Limb (tissue), 2 donors: Measurements from ENCODE around the gene COQ8A.
A peak's percentile ranks its signal among the peaks of the same experiment; 100 is the strongest.
"Not testable (repeated sequence)": the region's sequence is repeated elsewhere in the genome, so short reads cannot be mapped to it uniquely, and the experiment has no call there.

Experiments
- DNase-seq, 2 donors: peaks; one replicate each; pipeline ENCODE4 v3.0.0-alpha.2; 2016; ENCODE audit errors: extremely low spot score in 2 of 2

Gene COQ8A

DNA sequence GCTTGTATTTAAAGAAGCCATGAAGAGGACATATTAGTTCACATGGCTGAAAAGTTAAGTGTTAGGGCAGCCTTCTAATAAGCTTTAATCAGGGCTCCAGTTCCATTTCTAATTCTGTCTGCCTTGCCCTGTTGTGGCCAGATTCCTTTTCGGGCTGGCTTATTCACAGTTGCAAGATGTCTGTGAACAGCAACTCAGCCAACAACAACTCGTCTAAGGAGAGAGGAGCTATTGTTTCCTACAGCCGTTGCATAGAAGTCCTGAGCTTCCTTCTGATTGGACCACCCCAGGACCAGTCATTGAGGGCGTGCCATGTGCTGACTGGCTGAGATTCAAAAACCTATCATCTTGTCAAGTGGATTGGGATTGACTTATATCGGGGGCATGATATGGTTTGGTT is 18.6 kb upstream of the COQ8A start:
- no peak for DNase-seq

DNA sequence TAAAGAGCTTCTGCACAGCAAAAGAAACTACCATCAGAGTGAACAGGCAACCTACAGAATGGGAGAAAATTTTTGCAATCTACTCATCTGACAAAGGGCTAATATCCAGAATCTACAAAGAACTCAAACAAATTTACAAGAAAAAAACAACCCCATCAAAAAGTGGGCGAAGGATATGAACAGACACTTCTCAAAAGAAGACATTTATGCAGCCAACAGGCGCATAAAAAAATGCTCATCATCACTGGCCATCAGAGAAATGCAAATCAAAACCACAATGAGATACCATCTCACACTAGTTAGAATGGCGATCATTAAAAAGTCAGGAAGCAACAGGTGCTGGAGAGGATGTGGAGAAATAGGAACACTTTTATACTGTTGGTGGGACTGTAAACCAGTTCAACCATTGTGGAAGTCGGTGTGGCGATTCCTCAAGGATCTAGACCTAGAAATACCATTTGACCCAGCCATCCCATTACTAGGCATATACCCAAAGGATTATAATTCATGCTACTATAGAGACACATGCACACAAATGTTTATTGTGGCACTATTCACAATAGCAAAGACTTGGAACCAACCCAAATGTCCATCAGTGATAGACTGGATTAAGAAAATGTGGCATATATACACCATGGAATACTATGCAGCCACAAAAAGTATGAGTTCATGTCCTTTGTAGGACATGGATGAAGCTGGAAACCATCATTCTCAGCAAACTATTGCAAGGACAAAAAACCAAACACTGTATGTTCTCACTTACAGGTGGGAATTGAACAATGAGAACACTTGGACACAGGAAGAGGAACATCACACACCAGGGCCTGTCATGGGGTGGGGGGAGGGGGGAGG is 10.6 kb upstream of the COQ8A start:
- DNase-seq, result not testable (repeated sequence)

- no peak for DNase-seq
These were observed 5.4 kb upstream of the COQ8A start for GRCh38 chr1:226934483-226935237.

DNA sequence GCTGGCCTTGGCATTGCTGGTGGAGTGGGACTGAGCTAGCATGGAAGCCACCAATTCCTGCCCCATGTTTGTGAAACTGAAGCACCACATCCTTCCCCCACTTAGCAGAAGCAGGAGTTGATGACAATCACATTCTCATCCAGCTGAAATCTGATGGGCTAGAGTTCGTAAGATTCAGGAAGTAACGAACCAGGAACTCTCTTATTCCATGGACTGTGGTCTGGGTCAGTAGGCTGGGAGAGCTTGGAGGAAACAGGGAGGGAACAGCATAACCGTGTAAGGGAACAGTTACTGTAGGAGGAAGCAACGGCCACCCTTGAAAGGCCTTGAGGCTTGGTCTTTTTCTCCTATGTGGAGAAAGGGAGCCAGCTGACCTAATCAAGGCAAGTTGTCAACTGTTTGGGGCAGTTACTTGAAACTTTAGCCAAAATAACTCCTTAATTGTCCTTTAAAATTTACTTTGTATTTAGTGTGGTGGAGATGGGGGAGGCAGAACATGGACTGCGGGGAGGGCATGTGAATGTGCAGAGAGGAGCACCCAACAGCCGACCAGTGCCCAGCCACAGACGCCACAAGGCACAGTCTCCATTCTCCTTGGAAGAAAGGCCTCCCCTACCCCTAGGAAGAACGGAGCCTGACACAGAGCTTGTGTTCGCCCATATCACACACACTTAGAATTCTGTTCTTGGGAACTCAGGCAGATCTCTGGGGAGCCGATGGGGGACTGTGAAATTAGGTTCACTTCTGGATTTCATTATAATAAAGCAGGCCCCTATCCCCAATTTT is 2.0 kb upstream of the COQ8A start:
- no peak for DNase-seq

DNA sequence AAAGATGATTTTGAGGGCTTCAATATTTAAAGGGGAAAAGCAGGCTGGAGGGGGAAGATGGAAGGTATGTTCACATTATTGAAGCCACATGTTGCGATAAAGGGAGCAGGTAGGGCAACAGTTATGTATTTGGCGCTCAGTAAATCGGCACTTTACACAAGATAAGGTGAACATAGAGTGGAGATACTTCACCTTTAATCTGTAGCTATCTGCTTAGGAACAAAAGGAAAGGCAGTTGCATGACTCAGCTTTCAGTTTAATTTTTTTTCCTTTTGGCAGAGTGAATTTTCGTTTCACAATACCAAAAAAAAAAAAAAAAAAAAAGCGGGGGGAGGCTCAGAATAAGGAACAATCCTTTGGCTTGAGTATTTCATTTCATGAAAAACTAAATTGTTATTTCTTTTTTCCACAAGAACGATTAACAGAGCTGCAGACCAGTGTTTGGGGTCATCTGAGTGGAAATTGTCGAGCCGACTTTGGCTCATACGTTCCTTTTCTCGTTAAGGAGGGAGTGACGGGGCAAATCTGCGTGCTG is 1.1 kb upstream of the COQ8A start:
- no peak for DNase-seq

DNA sequence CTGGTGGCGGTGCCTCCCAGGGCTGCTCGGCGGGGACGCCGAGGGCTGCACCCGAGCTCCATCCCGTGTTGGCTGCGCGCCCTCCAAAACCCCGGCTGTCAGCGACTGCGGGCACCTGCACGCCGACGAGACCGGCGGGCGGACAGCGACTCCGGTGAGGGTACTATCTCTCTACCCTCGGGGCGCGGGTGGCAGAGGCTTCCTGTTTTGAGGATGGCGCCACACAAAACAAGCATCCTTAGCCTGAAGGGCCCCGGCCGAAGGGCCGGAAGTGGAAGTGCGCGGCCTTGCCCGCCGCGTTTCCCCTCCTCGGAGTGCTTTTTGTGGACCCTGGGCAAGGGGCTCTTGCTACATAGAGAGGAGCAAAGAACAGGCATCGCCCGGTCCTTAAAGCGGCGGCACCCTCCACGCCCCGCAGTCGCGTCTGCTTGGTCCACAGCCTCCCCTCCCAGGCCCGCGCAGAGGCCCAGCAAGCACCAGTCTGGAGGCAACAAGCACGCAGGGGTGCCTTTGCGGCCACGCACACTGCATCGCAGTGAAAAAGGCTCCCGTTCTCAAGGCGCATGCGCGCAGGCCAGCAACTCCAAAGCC is 561 bp upstream of the COQ8A start:
- no peak for DNase-seq

GRCh38 chr1:226940806-226941067 is 643 bp downstream of the COQ8A start:
- DNase-seq, result no peak

DNA sequence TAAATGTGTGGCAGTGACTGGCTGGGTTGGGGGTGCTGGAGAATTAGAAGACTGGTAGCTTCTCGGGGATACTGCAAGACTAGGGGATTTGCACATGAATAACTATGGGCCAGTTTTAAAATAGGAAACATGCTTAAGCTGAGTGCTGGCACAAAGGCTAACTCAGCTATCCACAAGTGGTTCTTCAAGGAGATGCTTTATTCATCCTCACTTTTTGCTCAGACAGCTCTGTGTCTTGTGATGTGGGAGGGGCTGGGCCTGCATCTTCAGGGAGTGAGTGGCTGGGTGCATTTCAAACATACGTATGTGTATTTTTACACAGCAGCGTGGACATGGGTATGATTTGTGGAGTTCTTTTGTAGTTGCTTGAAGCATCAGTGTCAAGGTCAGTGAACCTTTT is 2.3 kb downstream of the COQ8A start:
- no peak for DNase-seq

- DNase-seq, result no peak
These were observed 3.1 kb downstream of the COQ8A start for GRCh38 chr1:226943156-226943555.

DNA sequence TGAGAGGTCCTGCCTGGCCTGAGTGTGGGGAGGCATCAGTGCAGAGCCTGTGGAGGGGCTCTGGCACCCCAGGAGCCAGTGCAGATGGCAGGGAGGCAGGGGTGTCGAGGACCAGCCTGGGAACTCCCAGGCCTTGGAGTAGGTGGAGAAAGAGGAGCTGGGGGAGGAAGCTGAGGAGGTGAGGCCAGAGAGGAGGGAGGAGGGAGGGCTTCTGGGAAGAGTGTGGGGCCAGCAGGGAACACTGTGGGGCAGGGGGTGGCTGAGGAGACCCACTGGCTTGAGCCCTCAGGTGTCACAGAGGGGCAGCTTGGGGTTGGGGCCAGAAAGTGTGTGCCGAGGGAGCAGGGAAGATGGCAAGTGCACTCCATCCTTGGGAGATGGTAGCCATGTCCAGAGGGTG is 3.8 kb downstream of the COQ8A start:
- no peak for DNase-seq

DNA sequence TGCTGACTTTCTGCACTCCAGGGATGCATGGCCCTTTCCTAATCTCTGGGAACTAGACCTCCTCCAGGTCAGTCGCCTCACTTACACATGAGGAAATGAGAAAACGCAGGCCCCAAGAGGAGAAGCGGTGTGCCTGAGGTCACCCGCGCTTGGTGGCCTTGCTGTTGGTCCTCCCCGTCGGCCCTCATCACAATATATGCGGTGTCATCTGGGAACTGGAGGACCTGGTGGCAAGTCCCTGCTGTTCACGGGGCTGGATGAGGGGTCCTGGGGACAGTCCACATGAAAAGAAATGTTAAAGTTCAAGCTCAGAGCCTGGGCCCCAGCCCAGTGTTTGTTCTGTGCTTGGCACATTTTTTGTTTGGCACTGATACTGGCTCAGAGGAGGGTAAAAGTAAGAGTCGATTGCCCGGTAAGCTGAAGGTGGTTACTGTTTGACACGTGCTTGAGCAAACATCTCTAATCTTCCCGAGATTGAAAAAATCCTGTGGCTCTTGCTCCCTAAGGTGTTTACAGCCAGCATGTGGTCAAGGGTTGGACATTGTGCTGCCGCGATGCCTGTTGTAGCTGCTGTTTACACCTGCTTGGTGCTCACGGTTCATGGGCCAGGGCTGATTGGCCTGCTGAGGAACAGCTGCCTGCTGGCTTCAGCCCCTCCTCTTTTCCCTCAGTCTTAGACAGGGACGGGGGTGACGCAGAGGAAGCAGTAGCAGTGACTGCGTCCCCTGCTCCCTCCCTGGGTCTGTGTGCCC is 5.2 kb downstream of the COQ8A start:
- peak in 1 of 2 donors; percentile 26 for DNase-seq

DNA sequence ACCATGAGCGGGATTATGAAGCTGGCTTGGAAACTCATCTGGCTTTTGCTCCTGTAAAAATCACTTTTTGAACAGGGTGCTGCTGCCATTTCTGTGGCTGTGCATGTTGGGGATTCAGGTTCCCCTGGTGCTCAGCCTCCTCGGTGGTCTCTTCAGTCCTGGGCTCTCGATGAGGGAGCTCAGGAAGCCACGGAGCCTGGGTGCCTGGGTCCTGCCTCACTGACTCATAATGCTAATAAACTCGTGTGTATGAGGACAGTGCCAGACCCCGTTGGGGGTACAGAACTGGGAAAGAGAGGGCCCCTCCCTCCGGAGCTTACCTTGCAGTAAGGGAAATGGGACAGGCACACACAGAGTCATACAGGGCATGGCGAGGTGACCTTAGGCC is 5.8 kb downstream of the COQ8A start:
- DNase-seq, result no peak

GRCh38 chr1:226946285-226946684 is 6.2 kb downstream of the COQ8A start:
- no peak for DNase-seq

- DNase-seq, result no peak
These were observed 6.7 kb downstream of the COQ8A start for GRCh38 chr1:226946841-226947240.

- DNase-seq, result no peak
These were observed 8.0 kb downstream of the COQ8A start for GRCh38 chr1:226948051-226948450.

GRCh38 chr1:226948480-226948879 is 8.4 kb downstream of the COQ8A start:
- no peak for DNase-seq

DNA sequence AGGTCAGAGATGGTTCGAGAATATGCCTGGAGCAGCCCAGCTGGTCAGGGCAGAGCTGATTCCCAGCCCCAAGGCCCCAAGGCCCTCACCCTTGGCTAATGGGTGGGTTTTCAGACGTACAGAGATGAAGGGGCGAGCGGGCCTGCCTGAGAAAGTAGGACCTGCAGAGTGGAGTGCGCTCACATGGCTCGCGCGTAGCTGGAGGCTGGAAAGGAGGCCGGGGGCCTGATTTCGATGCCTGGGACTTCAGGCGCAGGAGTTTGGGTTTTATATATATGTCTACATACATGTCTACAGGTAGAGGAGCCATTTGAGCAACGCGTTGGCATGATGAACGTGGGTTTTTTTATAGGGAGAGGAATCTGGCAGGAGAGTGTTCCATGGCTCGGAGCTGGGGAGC is 8.9 kb downstream of the COQ8A start:
- DNase-seq, result no peak

GRCh38 chr1:226949401-226949800 is 9.3 kb downstream of the COQ8A start:
- no peak for DNase-seq

DNA sequence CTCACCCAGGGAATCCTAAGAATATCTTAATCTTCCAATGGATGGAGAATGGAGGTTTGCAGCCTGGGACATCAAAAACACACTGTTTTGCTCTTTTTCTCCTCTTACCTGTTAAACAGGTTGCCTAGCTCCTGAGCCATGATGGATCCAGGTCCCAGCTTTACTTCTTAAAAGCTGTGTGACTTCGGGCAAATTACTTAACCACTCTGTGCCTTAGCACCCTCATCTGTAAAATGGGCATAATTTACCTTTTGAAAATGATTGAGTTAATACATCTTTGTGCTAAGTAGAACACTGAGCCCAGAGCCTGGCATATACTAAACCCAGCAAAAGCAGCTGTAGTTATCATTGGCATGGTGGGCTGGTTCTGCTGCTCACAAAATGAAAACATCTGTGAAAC is 10.2 kb downstream of the COQ8A start:
- DNase-seq, result no peak

DNA sequence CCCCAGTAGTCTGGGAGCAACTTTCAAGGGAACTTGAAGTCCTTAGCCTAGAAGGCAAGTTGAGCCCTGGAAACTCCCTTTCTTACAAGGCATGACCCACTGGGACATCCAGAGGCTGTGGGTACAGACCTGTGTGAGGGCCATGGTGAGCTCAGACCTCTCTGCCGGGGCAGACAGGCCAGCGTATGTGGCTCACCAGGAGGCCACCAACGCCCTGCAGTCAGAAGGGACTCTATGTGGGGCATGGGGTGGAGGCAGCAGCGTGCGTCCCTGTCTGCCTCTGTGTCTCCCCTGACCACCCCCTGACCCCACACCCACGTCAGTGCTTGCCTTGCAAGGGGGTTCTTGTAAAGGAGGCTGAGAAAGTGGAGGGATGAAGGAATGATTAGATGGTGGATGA is 10.8 kb downstream of the COQ8A start:
- no peak for DNase-seq
